Measurements from ENCODE around the gene RARRES2.

DNA sequence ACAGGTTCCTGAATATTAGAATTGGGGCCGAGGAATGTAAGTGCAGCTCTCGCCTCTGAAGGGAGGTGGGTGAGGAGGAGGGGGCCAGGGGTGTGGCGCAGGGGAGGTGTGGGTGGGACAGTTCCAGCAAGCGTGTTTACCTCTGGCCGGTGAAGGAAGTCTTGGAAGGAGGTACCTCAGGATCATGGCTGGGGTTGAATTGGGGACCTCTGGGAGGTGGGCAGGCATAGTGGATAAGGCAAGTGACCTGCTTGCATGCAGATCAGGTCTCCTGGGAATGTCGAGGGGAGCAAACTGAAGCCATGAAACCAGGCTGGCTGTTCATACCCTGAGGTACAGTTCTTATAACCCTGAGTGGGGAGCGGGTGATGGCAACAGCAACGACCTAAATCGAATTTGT is 39.7 kb upstream of the RARRES2 start:
- TF ChIP-seq CTCF (IDR thresholded peaks at IDR 0.05) (no peak), POLR2A (IDR thresholded peaks at IDR 0.05) (no peak)

All from upper lobe of left lung (tissue), 4 donors.